HepG2 (cell line): ENCODE results near the gene ZNRF3. TPM values are rescaled to one million over a fixed set of nuclear protein-coding genes. Genes with fewer than 3 reads are reported as not detected.

Experiments used
- ATAC-seq: fragments of 200-7000 bp; cut with Tn5 transposase; 3 replicates; pipeline ENCODE4 v1.9.1; 2020; ENCODE audit warnings: mild to moderate bottlenecking, moderate library complexity
- BruUV-seq: library from RNA; stranded (reverse); fragments of 400-500 nt; replicated peaks from 2 replicates; lab custom pipeline; 2021; lab: Mats Ljungman, UMichigan
- CTCF ChIA-PET: fragments of 300-600 bp; formaldehyde crosslinking; extraction: SDS; loops from one replicate; lab custom pipeline; 2021; ENCODE audit warnings: low total read pairs, inconsistent platforms, low intra/inter-chr PET ratio; lab: Yijun Ruan, JAX
- POLR2A ChIA-PET: fragments of 350-600 bp; sonication (Branson Sonifier 250); formaldehyde crosslinking; loops from one replicate; lab custom pipeline; 2020; ENCODE audit warnings: antibody characterized with exemption, inconsistent platforms; lab: Yijun Ruan, JAX
- DNase-seq: peaks from one replicate; pipeline ENCODE4 v3.0.0-alpha.2; 2015; ENCODE audit warnings: low spot score
- FAIRE-seq: peaks from 3 replicates; lab custom pipeline; 2011; peaks lifted over from hg19 to GRCh38; lab: Jason Lieb, UNC
- H2AFZ ChIP-seq: one replicate; pipeline ENCODE4 v1.6.1; 2011; ENCODE audit warnings: low read length, inconsistent platforms
- H3K27ac ChIP-seq: fragments of 300-600 bp; 3 replicates; pipeline ENCODE4 v1.8.0; 2011; ENCODE audit warnings: mixed run types, mild to moderate bottlenecking, mixed read lengths, low read length, inconsistent platforms; ENCODE audit not compliant: insufficient read depth; ENCODE audit errors: extremely low read length
- H3K27me3 ChIP-seq, 2 experiments: fragments of 200-600 bp in 1 of 2; 2 replicates in 1 of 2; 3 replicates in 1 of 2; pipeline versions ENCODE4 v1.6.0 to v1.8.0; 2011; ENCODE audit warnings: low read length in 2 of 2, mild to moderate bottlenecking in 2 of 2, moderate library complexity in 2 of 2, inconsistent platforms in 1 of 2; ENCODE audit not compliant: insufficient read depth in 2 of 2, control insufficient read depth in 1 of 2
- H3K36me3 ChIP-seq, 2 experiments: fragments of 200-600 bp in 1 of 2; replicated peaks in 1 of 2; 2 replicates in 1 of 2; 3 replicates in 1 of 2; pipeline versions ENCODE4 v1.5.1 to v1.8.0; 2011; ENCODE audit warnings: low read length in 2 of 2, inconsistent platforms in 1 of 2; ENCODE audit not compliant: insufficient read depth in 2 of 2, control insufficient read depth in 1 of 2
- H3K4me1 ChIP-seq: 2 replicates; pipeline ENCODE4 v1.5.1; 2012; ENCODE audit warnings: low read length, inconsistent platforms; ENCODE audit not compliant: insufficient read depth
- H3K4me2 ChIP-seq: 2 replicates; pipeline ENCODE4 v1.6.0; 2011; ENCODE audit warnings: low read depth, low read length, inconsistent platforms
- H3K4me3 ChIP-seq, 3 experiments: fragments of 200-600 bp in 1 of 3; sonication (generic), shearing (Covaris generic) in 1 of 3; replicated peaks in 1 of 3; 2 replicates each; pipeline ENCODE4 v1.5.1; 2011 to 2016; ENCODE audit warnings: low read length in 3 of 3, inconsistent platforms in 2 of 3, low read depth in 2 of 3, mild to moderate bottlenecking in 2 of 3, control low read depth in 1 of 3, mixed read lengths in 1 of 3; ENCODE audit not compliant: insufficient read depth in 1 of 3
- H3K79me2 ChIP-seq: one replicate; pipeline ENCODE4 v1.6.1; 2011; ENCODE audit warnings: low read length, inconsistent platforms; ENCODE audit not compliant: insufficient read depth
- H3K9ac ChIP-seq: 2 replicates; pipeline ENCODE4 v1.6.0; 2011; ENCODE audit warnings: mild to moderate bottlenecking, low read depth, low read length, inconsistent platforms; ENCODE audit not compliant: insufficient read depth
- H3K9me3 ChIP-seq: 2 replicates; pipeline ENCODE4 v1.5.1; 2012; ENCODE audit warnings: mild to moderate bottlenecking, low read length
- H4K20me1 ChIP-seq: 2 replicates; pipeline ENCODE4 v1.6.0; 2011; ENCODE audit warnings: inconsistent platforms, mild to moderate bottlenecking, low read length, moderate library complexity; ENCODE audit not compliant: insufficient read depth
- WGBS: methylation state at CpG from one replicate; pipeline ENCODE4 v1.1.6; 2017; ENCODE audit warnings: low lambda C conversion rate; 5-methylcytosine and 5-hydroxymethylcytosine counted together
- in situ Hi-C: cut with HindIII; loops from 2 replicates; pipeline ENCODE4 v1.10.0; 2017; ENCODE audit warnings: low pct_unique_long_range_greater_than_20kb; ENCODE audit not compliant: extremely low pct_ligation_motif_present
- intact Hi-C: fragments of 100-400 bp; cut with micrococcal nuclease; formaldehyde crosslinking; loops from one replicate; pipeline ENCODE4 v1.10.0; 2022; ENCODE audit not compliant: unreplicated experiment
- polyA plus RNA-seq, 8 experiments: library from polyadenylated mRNA; depleted of rRNA in 3 of 8; stranded (reverse) in 7 of 8; unstranded in 1 of 8; fragments of >200 nt; fragmentation: Illumina TruSeq in 4 of 8; extraction: Trizol in 4 of 8; gene quantifications; 2 replicates each; pipeline versions ENCODE4 v1.2.1 to v1.2.3, GENCODE V29; 2011 to 2016; ENCODE audit warnings: low read depth in 4 of 8, missing spikeins in 1 of 8, mixed read lengths in 1 of 8; ENCODE audit not compliant: insufficient read depth in 1 of 8
- total RNA-seq, 5 experiments: library from RNA; depleted of rRNA; stranded (reverse); fragments of >200 nt; fragmentation: Illumina TruSeq; extraction: Trizol; gene quantifications; 2 replicates each; pipeline ENCODE4 v1.2.3, GENCODE V29; 2016; ENCODE audit warnings: low read depth in 1 of 5
- TF ChIP-seq, protein P1 (sequence below): sonication (generic); formaldehyde crosslinking; IDR thresholded peaks from 2 replicates; pipeline ENCODE4 v1.5.0; 2020; ENCODE audit warnings: missing genetic modification reagents, mild to moderate bottlenecking, borderline replicate concordance
- TF ChIP-seq, protein P2 (sequence below): sonication (generic); formaldehyde crosslinking; IDR thresholded peaks from 2 replicates; pipeline ENCODE4 v1.5.0; 2020; ENCODE audit warnings: mild to moderate bottlenecking, missing genetic modification reagents

The ZNRF3 gene
- total and polyA plus RNA-seq, 2 of the 13 experiments (the other 11 are each of a cell fraction or from before 2014, with no cell fraction given): 20.3 to 36.7 TPM

DNA sequence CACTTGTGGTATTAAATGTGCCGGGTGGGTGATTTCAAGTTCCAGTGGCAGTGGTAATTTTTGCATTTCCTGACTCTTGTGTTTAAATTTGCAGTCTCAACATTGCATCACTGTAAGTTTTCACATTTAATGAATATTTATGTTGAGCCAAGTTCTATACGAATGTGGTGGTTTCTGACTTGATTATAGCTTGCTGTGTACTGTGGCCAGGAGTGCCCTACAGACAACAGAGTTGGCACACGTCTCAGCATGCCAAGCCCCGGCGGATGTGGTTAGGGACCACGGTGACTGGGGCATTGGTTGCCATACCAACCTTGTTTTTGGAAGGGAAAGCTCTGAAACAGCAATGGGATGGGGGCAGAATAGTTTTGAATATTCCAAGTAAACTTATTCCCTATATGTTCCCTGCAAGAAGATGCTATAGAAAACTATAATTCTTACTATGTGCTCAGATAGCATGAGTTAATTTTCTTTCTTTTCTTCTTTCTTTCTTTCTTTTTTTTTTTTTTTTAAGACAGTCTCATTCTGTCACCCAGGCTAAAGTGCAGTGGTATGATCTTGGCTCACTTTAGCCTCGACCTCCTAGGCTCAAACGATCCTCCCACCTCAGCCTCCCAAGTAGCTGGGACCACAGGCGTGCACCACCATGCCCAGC is 16.0 kb downstream of the ZNRF3 start:
- Histone ChIP-seq H3K79me2 (peaks cover 96% of the 10 kb centered on the region), H3K36me3 (peaks cover 10 to 19% of the 10 kb centered on the region in 2 experiments; a peak in 4 of 5 replicates), H3K4me2 (no peak overlapping the region), H3K27ac (no peak overlapping the region), H3K4me3 (no peak overlapping the region), H3K9ac (no peak overlapping the region), H3K4me1 (peaks cover 98% of the 10 kb centered on the region), H3K27me3 (no peaks in the 10 kb centered on the region), H4K20me1 (peaks cover 74% of the 10 kb centered on the region), H3K9me3 (no peaks in the 10 kb centered on the region), H2AFZ (no peak overlapping the region)
- CTCF ChIA-PET: no interaction called here
- in situ Hi-C loops (no loop called here), intact Hi-C loops (no loop called here)
- FAIRE-seq: no peak
- TF ChIP-seq, protein P1, sequence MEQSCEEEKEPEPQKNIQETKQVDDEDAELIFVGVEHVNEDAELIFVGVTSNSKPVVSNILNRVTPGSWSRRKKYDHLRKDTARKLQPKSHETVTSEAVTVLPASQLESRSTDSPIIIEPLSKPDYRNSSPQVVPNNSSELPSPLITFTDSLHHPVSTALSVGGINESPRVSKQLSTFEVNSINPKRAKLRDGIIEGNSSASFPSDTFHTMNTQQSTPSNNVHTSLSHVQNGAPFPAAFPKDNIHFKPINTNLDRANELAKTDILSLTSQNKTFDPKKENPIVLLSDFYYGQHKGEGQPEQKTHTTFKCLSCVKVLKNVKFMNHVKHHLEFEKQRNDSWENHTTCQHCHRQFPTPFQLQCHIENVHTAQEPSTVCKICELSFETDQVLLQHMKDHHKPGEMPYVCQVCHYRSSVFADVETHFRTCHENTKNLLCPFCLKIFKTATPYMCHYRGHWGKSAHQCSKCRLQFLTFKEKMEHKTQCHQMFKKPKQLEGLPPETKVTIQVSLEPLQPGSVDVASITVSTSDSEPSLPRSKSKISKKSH (CRISPR knock-in tag): no peak
- TF ChIP-seq, protein P2, sequence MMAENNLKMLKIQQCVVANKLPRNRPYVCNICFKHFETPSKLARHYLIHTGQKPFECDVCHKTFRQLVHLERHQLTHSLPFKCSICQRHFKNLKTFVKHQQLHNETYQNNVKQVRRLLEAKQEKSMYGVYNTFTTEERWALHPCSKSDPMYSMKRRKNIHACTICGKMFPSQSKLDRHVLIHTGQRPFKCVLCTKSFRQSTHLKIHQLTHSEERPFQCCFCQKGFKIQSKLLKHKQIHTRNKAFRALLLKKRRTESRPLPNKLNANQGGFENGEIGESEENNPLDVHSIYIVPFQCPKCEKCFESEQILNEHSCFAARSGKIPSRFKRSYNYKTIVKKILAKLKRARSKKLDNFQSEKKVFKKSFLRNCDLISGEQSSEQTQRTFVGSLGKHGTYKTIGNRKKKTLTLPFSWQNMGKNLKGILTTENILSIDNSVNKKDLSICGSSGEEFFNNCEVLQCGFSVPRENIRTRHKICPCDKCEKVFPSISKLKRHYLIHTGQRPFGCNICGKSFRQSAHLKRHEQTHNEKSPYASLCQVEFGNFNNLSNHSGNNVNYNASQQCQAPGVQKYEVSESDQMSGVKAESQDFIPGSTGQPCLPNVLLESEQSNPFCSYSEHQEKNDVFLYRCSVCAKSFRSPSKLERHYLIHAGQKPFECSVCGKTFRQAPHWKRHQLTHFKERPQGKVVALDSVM (CRISPR knock-in tag): 0 out of 2 replicates have a peak, but pooled peaks have one; percentile 31
- TSS peak; percentile 13 for BruUV-seq
- DNase-seq: no peak
- 90% methylated on average over 9 of the region's 9 CpGs for WGBS
- no peak for ATAC-seq
- POLR2A ChIA-PET: interaction anchor here (0.6 kb wide), 1 partner anchor 27 kb away, joined by 3 read pairs; no protein-coding TSS in a partner anchor
